ENCODE data around the gene PBRM1.

DNA sequence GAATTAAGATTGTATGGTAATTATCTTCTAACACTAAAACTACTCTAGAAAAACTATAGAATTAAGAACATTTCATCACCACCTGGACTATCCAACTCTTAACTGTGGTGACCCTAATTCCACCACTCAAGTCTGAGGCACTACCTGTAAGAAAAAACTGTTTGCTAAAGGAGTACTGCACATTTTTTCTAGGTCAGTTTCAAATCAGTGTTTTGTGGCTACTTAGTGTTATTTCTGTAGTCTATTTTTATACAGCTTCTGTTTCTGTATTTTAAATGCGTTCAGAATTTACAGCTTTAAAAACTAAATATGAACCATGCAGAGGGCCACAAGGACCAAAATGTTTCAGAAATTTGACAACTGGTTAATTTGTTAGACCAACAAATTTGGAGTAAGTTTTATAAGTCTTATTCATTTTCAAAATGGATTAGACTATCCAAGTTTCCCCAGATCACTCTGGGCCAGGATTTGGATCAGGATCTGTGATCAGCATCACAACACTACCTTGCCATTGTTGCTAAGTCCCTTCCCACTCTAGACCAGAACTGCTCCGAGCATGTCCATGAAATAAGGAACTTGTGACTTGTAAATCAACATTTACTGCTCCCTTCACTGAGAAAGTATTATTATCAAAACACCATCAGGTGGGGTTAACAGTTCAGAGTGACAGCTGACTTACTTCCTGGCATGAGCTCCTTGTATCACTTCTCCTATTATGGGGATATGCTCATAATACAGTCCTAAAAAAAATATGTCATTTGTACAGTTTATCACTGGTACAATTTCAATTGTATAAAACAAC, 11.3 kb upstream of the PBRM1 start:
- TF ChIP-seq, protein P1, sequence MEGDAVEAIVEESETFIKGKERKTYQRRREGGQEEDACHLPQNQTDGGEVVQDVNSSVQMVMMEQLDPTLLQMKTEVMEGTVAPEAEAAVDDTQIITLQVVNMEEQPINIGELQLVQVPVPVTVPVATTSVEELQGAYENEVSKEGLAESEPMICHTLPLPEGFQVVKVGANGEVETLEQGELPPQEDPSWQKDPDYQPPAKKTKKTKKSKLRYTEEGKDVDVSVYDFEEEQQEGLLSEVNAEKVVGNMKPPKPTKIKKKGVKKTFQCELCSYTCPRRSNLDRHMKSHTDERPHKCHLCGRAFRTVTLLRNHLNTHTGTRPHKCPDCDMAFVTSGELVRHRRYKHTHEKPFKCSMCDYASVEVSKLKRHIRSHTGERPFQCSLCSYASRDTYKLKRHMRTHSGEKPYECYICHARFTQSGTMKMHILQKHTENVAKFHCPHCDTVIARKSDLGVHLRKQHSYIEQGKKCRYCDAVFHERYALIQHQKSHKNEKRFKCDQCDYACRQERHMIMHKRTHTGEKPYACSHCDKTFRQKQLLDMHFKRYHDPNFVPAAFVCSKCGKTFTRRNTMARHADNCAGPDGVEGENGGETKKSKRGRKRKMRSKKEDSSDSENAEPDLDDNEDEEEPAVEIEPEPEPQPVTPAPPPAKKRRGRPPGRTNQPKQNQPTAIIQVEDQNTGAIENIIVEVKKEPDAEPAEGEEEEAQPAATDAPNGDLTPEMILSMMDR (IDR thresholded peaks at IDR 0.05), result no peak
- TF ChIP-seq POLR2A (IDR thresholded peaks at IDR 0.05) (no peak), EP300 (IDR thresholded peaks at IDR 0.05) (no peak)

Data from suprapubic skin (tissue), 3 donors.